K562 (cell line): ENCODE data around the gene WDR64. TPM values are rescaled to one million over a fixed set of nuclear protein-coding genes. Genes with fewer than 3 reads are reported as not detected.

Experiments used
- CBX3 ChIP-seq, 2 experiments: IDR thresholded peaks; 1 replicate in 1 of 2; 2 replicates in 1 of 2; pipeline ENCODE4 v1.6.1; 2012; ENCODE audit warnings: inconsistent platforms in 2 of 2, low read length in 2 of 2, borderline replicate concordance in 1 of 2, control low read depth in 1 of 2
- CHD2 ChIP-seq: IDR thresholded peaks from 2 replicates; pipeline ENCODE4 v1.6.1; 2011; ENCODE audit warnings: low read depth, low read length
- ERF ChIP-seq: fragments of 450-650 bp; formaldehyde crosslinking; IDR thresholded peaks from 2 replicates; pipeline ENCODE4 v1.4.0; 2020; ENCODE audit warnings: mild to moderate bottlenecking, mixed read lengths
- EWSR1 ChIP-seq: fragments of 450-650 bp; IDR thresholded peaks from 2 replicates; pipeline ENCODE4 v1.6.1; 2018; ENCODE audit warnings: borderline replicate concordance, mild to moderate bottlenecking, low read depth, moderate library complexity; ENCODE audit not compliant: partially characterized antibody
- MTA1 ChIP-seq: fragments of 450-650 bp; IDR thresholded peaks from 2 replicates; pipeline ENCODE4 v1.6.1; 2017; ENCODE audit warnings: borderline replicate concordance
- NCOA4 ChIP-seq: fragments of 450-650 bp; IDR thresholded peaks from 2 replicates; pipeline ENCODE4 v1.6.1; 2018; ENCODE audit warnings: mild to moderate bottlenecking; ENCODE audit not compliant: partially characterized antibody
- NCOR1 ChIP-seq: fragments of 450-650 bp; IDR thresholded peaks from 2 replicates; pipeline ENCODE4 v1.6.1; 2016; ENCODE audit warnings: mild to moderate bottlenecking, moderate library complexity
- NELFE ChIP-seq: IDR thresholded peaks from 2 replicates; pipeline ENCODE4 v1.6.1; 2011; ENCODE audit warnings: mild to moderate bottlenecking; ENCODE audit not compliant: insufficient read depth, insufficient read length
- NFRKB ChIP-seq: fragments of 450-650 bp; IDR thresholded peaks from 2 replicates; pipeline ENCODE4 v1.6.1; 2016; ENCODE audit warnings: low read depth
- RBM14 ChIP-seq: fragments of 200-400 bp; formaldehyde crosslinking; IDR thresholded peaks from 2 replicates; pipeline ENCODE4 v1.6.1; 2018; ENCODE audit warnings: low read depth, mild to moderate bottlenecking, low read length, moderate library complexity, borderline replicate concordance; ENCODE audit not compliant: insufficient read depth
- RCOR1 ChIP-seq, 2 experiments: IDR thresholded peaks; 2 replicates each; pipeline ENCODE4 v1.6.1; 2012; ENCODE audit warnings: low read depth in 2 of 2, low read length in 2 of 2, borderline replicate concordance in 1 of 2, improper control_type of control experiment in 1 of 2
- SMC3 ChIP-seq: conservative IDR thresholded peaks from 2 replicates; pipeline ENCODE4 v1.6.1; 2011; ENCODE audit warnings: low read depth, low read length, improper control_type of control experiment; ENCODE audit not compliant: insufficient read depth
- TFAM ChIP-seq: fragments of 250-450 bp; sonication (Bioruptor Pico); conservative IDR thresholded peaks from 2 replicates; pipeline ENCODE4 v1.5.0; 2021; ENCODE audit warnings: mild to moderate bottlenecking, moderate library complexity
- TRIM24 ChIP-seq, 2 experiments: fragments of 450-650 bp; IDR thresholded peaks; 2 replicates each; pipeline ENCODE4 v1.6.1; 2016
- WHSC1 ChIP-seq: IDR thresholded peaks from one replicate; pipeline ENCODE4 v1.6.1; 2012; ENCODE audit warnings: low read length, control low read depth, inconsistent platforms
- ZNF24 ChIP-seq: fragments of 450-650 bp; IDR thresholded peaks from 2 replicates; pipeline ENCODE4 v1.6.1; 2016
- ZNF436 ChIP-seq: fragments of 250-450, 450-650 bp; sonication (Bioruptor Pico); formaldehyde crosslinking; IDR thresholded peaks from 2 replicates; pipeline ENCODE4 v1.7.0; 2020; ENCODE audit warnings: mild to moderate bottlenecking
- ZNF668 ChIP-seq: fragments of 250-450 bp; sonication (Bioruptor Pico); IDR thresholded peaks from 2 replicates; pipeline ENCODE4 v1.8.0; 2022; ENCODE audit warnings: mild to moderate bottlenecking, inconsistent platforms
- ZNF707 ChIP-seq: fragments of 250-450 bp; sonication (Bioruptor Pico); conservative IDR thresholded peaks from 2 replicates; pipeline ENCODE4 v1.8.0; 2022; ENCODE audit warnings: inconsistent platforms, mild to moderate bottlenecking, moderate library complexity
- ZNF76 ChIP-seq: fragments of 250-450 bp; sonication (Bioruptor Pico); IDR thresholded peaks from 2 replicates; pipeline ENCODE4 v1.4.0; 2020; ENCODE audit warnings: mild to moderate bottlenecking, moderate library complexity, borderline replicate concordance
- ZSCAN29 ChIP-seq: fragments of 450-650 bp; IDR thresholded peaks from 2 replicates; pipeline ENCODE4 v1.6.1; 2017
- polyA plus RNA-seq, 8 experiments: library from polyadenylated mRNA; depleted of rRNA in 4 of 8; stranded (reverse) in 5 of 8; unstranded in 3 of 8; fragments of >200 nt; fragmentation: Nextera tagmentation in 2 of 8; fragmentation: Illumina TruSeq in 1 of 8; extraction: Ambion mirVana in 2 of 8; extraction: Trizol in 1 of 8; gene quantifications; 2 replicates each; pipeline versions ENCODE4 v1.2.1 to v1.2.3, GENCODE V29; 2011 to 2014; ENCODE audit warnings: inconsistent platforms in 1 of 8, missing spikeins in 1 of 8
- total RNA-seq, 7 experiments: library from RNA; depleted of rRNA in 6 of 7; stranded (reverse); fragments of >200 nt in 6 of 7; fragmentation: Illumina TruSeq in 2 of 7; extraction: Trizol in 2 of 7; gene quantifications; 2 replicates each; pipeline versions ENCODE4 v1.2.1 to v1.2.3, GENCODE V29; 2011 to 2021; ENCODE audit warnings: low replicate concordance in 1 of 7
- TF ChIP-seq, protein P1 (sequence below): fragments of 450-650 bp; IDR thresholded peaks from 2 replicates; pipeline ENCODE4 v1.6.1; 2018; ENCODE audit not compliant: partially characterized antibody
- TF ChIP-seq, protein P2 (sequence below): fragments of 450-650 bp; IDR thresholded peaks from 2 replicates; pipeline ENCODE4 v1.6.1; 2016; ENCODE audit warnings: antibody characterized with exemption

Gene WDR64
- total and polyA plus RNA-seq, 9 of the 15 experiments (the other 6 are each of a cell fraction or from before 2014, with no cell fraction given) = 0.06 to 0.29 (median 0.19) TPM; not detected in 5

DNA sequence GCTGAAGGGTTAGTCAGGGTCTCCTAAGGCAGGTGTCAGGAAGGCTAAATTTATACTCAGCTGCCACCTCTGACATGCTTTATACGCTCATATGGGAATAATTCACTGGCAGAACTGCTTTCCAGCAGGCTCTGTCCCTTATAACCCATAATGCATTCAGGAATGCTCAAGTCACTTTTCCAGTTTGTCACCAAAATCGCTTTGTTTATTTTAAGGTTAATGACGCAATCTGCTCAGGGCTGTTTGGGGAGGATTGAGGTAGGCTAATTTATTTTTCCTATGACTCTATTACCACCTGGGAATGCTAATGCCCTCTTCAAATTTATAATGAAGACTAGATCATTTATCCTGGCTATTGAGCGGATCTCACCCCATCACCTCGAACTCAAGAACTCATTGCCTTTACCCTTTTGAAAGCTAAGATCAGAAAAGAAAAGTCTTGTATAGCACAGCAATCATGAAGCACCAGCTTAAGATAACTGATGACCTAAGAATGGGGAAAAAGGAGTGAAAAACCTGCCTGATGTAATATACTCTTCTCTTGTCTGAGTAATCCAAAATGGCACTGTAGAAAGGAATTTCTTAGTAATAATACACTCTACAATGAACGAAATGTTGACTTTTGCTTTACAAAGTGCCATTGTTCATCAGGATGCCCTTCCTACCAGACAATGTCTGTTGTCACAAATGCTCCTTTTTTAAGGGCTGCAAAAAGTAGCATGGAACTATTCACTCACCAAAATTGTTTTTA, 98.0 kb downstream of the WDR64 start (continued):
- TF ChIP-seq NFRKB = no peak
- TF ChIP-seq MTA1 = no peak
- TF ChIP-seq WHSC1 = no peak
- TF ChIP-seq NCOR1 = no peak
- TF ChIP-seq RCOR1 (IDR thresholded peaks at IDR 0.05; ENCODE audit: borderline replicate concordance in 1 of 2, low read depth in 2 of 2, low read length in 2 of 2) = no peak
- TF ChIP-seq ZNF24 = no peak
- no peak for TF ChIP-seq EWSR1
- TF ChIP-seq ZSCAN29 = no peak
- TF ChIP-seq ERF (CRISPR knock-in tag) = no peak
- TF ChIP-seq ZNF76 (CRISPR knock-in tag) = no peak
- no peak for TF ChIP-seq NCOA4
- TF ChIP-seq, protein P1, sequence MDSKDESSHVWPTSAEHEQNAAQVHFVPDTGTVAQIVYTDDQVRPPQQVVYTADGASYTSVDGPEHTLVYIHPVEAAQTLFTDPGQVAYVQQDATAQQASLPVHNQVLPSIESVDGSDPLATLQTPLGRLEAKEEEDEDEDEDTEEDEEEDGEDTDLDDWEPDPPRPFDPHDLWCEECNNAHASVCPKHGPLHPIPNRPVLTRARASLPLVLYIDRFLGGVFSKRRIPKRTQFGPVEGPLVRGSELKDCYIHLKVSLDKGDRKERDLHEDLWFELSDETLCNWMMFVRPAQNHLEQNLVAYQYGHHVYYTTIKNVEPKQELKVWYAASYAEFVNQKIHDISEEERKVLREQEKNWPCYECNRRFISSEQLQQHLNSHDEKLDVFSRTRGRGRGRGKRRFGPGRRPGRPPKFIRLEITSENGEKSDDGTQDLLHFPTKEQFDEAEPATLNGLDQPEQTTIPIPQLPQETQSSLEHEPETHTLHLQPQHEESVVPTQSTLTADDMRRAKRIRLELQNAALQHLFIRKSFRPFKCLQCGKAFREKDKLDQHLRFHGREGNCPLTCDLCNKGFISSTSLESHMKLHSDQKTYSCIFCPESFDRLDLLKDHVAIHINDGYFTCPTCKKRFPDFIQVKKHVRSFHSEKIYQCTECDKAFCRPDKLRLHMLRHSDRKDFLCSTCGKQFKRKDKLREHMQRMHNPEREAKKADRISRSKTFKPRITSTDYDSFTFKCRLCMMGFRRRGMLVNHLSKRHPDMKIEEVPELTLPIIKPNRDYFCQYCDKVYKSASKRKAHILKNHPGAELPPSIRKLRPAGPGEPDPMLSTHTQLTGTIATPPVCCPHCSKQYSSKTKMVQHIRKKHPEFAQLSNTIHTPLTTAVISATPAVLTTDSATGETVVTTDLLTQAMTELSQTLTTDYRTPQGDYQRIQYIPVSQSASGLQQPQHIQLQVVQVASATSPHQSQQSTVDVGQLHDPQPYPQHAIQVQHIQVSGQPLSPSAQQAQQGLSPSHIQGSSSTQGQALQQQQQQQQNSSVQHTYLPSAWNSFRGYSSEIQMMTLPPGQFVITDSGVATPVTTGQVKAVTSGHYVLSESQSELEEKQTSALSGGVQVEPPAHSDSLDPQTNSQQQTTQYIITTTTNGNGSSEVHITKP = no peak
- peak in 1 of 2 experiments; percentile 69; a peak in 1 of 3 replicates for TF ChIP-seq CBX3 (IDR thresholded peaks at IDR 0.05; ENCODE audit: borderline replicate concordance in 1 of 2, low read length in 2 of 2)
- no peak for TF ChIP-seq ZNF436 (CRISPR knock-in tag)
- TF ChIP-seq RBM14 = no peak
- TF ChIP-seq ZNF707 (CRISPR knock-in tag) = no peak
- no peak for TF ChIP-seq NELFE
- no peak for TF ChIP-seq SMC3
- TF ChIP-seq, protein P2, sequence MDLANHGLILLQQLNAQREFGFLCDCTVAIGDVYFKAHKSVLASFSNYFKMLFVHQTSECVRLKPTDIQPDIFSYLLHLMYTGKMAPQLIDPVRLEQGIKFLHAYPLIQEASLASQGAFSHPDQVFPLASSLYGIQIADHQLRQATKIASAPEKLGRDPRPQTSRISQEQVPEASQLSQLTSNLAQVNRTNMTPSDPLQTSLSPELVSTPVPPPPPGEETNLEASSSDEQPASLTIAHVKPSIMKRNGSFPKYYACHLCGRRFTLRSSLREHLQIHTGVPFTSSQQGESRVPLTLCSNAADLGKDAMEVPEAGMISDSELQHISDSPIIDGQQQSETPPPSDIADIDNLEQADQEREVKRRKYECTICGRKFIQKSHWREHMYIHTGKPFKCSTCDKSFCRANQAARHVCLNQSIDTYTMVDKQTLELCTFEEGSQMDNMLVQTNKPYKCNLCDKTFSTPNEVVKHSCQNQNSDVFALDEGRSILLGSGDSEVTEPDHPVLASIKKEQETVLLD = no peak
- no peak for TF ChIP-seq CHD2
- no peak for TF ChIP-seq TFAM (CRISPR knock-in tag)
- TF ChIP-seq TRIM24 (IDR thresholded peaks at IDR 0.05) = no peak
- TF ChIP-seq ZNF668 (CRISPR knock-in tag) = no peak
